Esophagus muscularis mucosa (tissue), 3 donors: ENCODE results near the gene TMEM86A.

Source experiments
- POLR2AphosphoS5 ChIP-seq, 2 donors: sonication (generic); formaldehyde crosslinking; IDR thresholded peaks; one replicate each; pipeline ENCODE4 v1.6.1; 2017; ENCODE audit warnings: antibody characterized with exemption in 2 of 2
- TF ChIP-seq, protein P1 (sequence below), 3 experiments: fragments of 200-600 bp in 2 of 3; fragments of 450-650 bp in 1 of 3; sonication (generic) in 2 of 3; IDR thresholded peaks; one replicate each; pipeline ENCODE4 v1.5.1; 2017 to 2019; ENCODE audit warnings: antibody characterized with exemption in 3 of 3, mild to moderate bottlenecking in 2 of 3, moderate library complexity in 1 of 3

GRCh38 chr11:18700375-18700774 lies 1.8 kb downstream of the TMEM86A start:
- no peak for TF ChIP-seq POLR2AphosphoS5 (IDR thresholded peaks at IDR 0.05)
- TF ChIP-seq, protein P1, sequence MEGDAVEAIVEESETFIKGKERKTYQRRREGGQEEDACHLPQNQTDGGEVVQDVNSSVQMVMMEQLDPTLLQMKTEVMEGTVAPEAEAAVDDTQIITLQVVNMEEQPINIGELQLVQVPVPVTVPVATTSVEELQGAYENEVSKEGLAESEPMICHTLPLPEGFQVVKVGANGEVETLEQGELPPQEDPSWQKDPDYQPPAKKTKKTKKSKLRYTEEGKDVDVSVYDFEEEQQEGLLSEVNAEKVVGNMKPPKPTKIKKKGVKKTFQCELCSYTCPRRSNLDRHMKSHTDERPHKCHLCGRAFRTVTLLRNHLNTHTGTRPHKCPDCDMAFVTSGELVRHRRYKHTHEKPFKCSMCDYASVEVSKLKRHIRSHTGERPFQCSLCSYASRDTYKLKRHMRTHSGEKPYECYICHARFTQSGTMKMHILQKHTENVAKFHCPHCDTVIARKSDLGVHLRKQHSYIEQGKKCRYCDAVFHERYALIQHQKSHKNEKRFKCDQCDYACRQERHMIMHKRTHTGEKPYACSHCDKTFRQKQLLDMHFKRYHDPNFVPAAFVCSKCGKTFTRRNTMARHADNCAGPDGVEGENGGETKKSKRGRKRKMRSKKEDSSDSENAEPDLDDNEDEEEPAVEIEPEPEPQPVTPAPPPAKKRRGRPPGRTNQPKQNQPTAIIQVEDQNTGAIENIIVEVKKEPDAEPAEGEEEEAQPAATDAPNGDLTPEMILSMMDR (IDR thresholded peaks at IDR 0.05) = no peak
